ENCODE measurements around the gene PDGFB.

The PDGFB gene

DNA sequence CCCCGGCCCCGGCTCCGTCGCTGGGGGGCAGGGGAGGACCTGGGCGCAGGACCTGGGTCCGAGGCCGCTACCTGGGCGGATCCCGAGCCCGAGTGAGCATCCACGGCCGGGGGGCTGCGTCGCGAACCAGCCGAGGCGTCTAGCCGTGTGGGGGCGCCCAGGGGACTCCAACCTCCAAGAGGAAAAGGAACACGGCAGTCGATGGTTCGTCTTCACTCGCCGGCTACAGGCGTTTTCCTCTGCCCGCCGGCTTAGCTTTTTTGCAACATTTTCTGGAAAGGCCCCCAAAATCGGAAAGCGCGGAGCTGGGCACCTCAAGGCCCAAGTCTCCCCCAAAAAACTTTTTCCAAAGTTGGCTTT lies 666 bp downstream of the PDGFB start:
- TF ChIP-seq, protein P1, sequence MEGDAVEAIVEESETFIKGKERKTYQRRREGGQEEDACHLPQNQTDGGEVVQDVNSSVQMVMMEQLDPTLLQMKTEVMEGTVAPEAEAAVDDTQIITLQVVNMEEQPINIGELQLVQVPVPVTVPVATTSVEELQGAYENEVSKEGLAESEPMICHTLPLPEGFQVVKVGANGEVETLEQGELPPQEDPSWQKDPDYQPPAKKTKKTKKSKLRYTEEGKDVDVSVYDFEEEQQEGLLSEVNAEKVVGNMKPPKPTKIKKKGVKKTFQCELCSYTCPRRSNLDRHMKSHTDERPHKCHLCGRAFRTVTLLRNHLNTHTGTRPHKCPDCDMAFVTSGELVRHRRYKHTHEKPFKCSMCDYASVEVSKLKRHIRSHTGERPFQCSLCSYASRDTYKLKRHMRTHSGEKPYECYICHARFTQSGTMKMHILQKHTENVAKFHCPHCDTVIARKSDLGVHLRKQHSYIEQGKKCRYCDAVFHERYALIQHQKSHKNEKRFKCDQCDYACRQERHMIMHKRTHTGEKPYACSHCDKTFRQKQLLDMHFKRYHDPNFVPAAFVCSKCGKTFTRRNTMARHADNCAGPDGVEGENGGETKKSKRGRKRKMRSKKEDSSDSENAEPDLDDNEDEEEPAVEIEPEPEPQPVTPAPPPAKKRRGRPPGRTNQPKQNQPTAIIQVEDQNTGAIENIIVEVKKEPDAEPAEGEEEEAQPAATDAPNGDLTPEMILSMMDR (IDR thresholded peaks at IDR 0.05; ENCODE audit: poor library complexity, severe bottlenecking), result peak; percentile 23
- H3K27me3 ChIP-seq (ENCODE audit: insufficient read depth, poor library complexity, severe bottlenecking), result no peaks in the 10 kb centered on the region
- no peak for DNase-seq (ENCODE audit: low spot score)
- H3K27ac ChIP-seq (ENCODE audit: poor library complexity, severe bottlenecking), result peak overlapping the region; percentile 81
- peaks cover 25% of the 10 kb centered on the region for H3K4me1 ChIP-seq (ENCODE audit: insufficient read depth, poor library complexity, severe bottlenecking)
- ATAC-seq (ENCODE audit: low read depth), result no peak
- peak overlapping the region; percentile 86 for H3K4me3 ChIP-seq (ENCODE audit: severe bottlenecking)
- no peaks in the 10 kb centered on the region for H3K9me3 ChIP-seq (ENCODE audit: severe bottlenecking)
- H3K36me3 ChIP-seq (ENCODE audit: low read depth), result no peaks in the 10 kb centered on the region

DNA sequence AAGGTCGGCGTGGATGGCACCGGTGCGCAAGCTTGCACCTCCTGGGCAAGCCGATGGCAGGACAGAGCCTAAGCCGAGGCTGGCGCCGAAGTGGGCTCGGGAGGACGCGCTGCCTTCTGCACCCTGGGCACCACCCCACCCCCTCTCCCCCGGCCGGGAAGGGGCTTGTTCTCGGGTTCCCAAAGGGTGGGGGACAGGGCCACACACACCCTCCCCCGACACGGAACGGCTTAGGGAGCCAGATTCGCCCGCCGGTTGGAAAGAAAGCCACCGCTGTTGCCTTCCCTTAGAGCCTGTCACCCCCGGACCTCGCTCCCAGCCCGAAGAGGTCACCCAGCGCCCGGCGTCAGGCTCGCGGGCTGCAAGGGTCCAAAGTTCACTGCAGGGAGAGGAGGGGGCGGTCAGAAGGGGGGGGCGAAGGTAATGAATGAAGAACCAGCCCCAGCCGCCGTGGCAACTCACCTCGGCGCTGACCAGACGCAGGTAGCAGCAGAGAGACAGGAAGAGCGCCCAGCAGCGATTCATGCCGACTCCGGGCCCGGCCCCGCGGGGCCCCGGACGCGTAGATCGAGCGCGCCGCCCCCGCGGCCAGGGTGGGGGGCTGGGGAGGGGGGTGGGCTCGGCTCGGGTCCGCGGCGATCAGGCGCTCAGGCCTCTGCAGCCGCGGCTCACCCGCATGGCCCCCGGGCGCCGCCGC lies 1.2 kb downstream of the PDGFB start:
- Histone ChIP-seq H3K27ac (ENCODE audit: poor library complexity, severe bottlenecking) (peak overlapping the region; percentile 81), H3K27me3 (ENCODE audit: insufficient read depth, poor library complexity, severe bottlenecking) (no peaks in the 10 kb centered on the region), H3K4me3 (ENCODE audit: severe bottlenecking) (peak overlapping the region; percentile 86), H3K9me3 (ENCODE audit: severe bottlenecking) (no peaks in the 10 kb centered on the region), H3K36me3 (ENCODE audit: low read depth) (no peaks in the 10 kb centered on the region), H3K4me1 (ENCODE audit: insufficient read depth, poor library complexity, severe bottlenecking) (peaks cover 27% of the 10 kb centered on the region)
- ATAC-seq (ENCODE audit: low read depth) (peak; percentile 5; the same call in 2 of the 3 replicates), DNase-seq (ENCODE audit: low spot score) (no peak)
- TF ChIP-seq, protein P1 (IDR thresholded peaks at IDR 0.05; ENCODE audit: poor library complexity, severe bottlenecking), result no peak

DNA sequence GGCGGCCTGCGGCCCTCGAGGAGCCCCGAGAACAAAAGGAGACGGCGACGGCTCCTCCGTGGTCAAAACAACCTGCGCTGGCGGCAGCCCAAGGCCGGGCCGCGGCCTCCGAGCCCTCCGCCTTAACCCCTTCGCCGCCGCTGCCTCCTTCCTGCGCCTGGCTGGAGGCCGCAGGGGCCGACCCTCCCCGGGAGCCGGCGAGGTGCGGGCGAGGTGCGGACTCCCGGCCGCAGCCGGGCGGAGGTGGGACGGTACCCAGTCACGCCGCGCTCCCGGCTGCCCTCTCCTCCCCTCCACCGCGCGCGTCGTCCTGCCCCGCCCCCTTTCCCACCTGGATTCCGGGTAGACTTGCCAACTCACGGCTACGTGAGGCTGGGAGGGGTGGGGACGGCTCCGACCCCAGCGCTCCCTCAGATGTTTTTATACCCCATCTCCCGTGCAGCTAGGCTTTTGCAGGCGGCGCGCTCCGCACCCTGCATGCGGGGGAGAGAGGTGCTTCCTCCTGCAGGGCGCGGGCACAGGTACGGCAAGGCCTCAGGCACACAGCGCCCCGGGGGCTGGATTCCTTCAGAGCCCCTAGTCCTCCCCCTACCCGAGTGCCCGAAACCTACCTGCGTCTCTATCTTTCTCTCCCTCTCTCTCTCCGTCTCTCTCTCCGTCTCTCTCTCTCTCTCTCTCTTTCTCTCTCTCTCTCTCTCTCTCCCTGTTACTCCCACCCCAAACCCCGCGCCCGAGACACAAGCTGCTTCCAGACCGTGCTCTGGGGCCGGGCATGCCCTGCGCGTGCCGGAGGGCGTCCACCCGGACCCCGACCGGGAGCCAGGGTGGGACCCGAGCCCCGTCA lies 2.0 kb downstream of the PDGFB start:
- H3K27me3 ChIP-seq (ENCODE audit: insufficient read depth, poor library complexity, severe bottlenecking), result no peaks in the 10 kb centered on the region
- no peaks in the 10 kb centered on the region for H3K9me3 ChIP-seq (ENCODE audit: severe bottlenecking)
- TF ChIP-seq, protein P1 (IDR thresholded peaks at IDR 0.05; ENCODE audit: poor library complexity, severe bottlenecking), result no peak
- peak overlapping the region; percentile 86 for H3K4me3 ChIP-seq (ENCODE audit: severe bottlenecking)
- H3K27ac ChIP-seq (ENCODE audit: poor library complexity, severe bottlenecking), result peak overlapping the region; percentile 81
- peaks cover 28% of the 10 kb centered on the region for H3K4me1 ChIP-seq (ENCODE audit: insufficient read depth, poor library complexity, severe bottlenecking)
- no peaks in the 10 kb centered on the region for H3K36me3 ChIP-seq (ENCODE audit: low read depth)
- ATAC-seq (ENCODE audit: low read depth) (peak; percentile 50), DNase-seq (ENCODE audit: low spot score) (no peak)

DNA sequence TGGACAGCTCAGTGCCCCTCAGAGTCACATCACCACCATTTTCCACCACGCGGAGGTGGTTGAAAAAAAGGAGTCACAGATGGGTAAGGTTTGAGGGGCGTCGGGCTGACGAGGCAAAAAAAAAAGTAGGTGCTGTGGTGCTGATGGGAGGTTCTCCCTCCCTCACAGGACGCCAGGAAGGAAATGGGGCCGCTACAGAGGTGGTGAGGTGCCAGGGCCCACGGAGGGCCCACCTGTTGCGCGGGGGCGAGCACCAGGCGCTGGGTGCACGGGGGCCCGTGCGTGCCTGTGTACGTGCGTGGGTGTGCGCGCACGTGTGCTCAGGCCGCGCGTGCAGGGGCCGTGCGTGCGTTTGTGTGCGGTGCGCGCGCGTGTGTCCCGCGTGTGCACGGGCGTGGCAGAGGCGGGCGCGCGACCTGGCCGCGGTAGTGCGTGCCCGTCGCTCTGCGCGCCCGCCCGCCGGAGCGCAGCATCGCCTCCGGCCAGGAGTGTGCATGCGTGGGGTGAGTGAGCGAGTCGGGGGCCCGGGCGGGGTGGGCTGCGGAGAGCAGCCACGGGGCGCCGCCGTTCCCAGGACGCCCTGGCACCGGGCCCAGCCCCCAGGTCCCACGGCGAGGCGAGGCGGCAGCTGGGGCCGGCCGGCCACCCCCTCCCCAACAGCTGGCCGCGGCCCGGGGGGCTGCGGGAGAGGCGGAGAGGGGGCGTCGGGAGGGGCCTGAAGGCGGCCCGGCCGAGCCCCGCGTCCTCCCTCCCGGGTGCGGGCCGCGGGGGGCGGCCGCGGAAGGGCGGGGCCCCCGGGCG lies 2.8 kb downstream of the PDGFB start:
- no peaks in the 10 kb centered on the region for H3K27me3 ChIP-seq (ENCODE audit: insufficient read depth, poor library complexity, severe bottlenecking)
- ATAC-seq (ENCODE audit: low read depth), result no peak
- peak overlapping the region; percentile 81 for H3K27ac ChIP-seq (ENCODE audit: poor library complexity, severe bottlenecking)
- no peaks in the 10 kb centered on the region for H3K9me3 ChIP-seq (ENCODE audit: severe bottlenecking)
- H3K36me3 ChIP-seq (ENCODE audit: low read depth), result no peaks in the 10 kb centered on the region
- H3K4me1 ChIP-seq (ENCODE audit: insufficient read depth, poor library complexity, severe bottlenecking), result peaks cover 34% of the 10 kb centered on the region
- DNase-seq (ENCODE audit: low spot score), result no peak
- TF ChIP-seq, protein P1 (IDR thresholded peaks at IDR 0.05; ENCODE audit: poor library complexity, severe bottlenecking), result no peak
- H3K4me3 ChIP-seq (ENCODE audit: severe bottlenecking), result peak overlapping the region; percentile 86
